ENCODE data around the gene RRP8.

RRP8 gene

DNA sequence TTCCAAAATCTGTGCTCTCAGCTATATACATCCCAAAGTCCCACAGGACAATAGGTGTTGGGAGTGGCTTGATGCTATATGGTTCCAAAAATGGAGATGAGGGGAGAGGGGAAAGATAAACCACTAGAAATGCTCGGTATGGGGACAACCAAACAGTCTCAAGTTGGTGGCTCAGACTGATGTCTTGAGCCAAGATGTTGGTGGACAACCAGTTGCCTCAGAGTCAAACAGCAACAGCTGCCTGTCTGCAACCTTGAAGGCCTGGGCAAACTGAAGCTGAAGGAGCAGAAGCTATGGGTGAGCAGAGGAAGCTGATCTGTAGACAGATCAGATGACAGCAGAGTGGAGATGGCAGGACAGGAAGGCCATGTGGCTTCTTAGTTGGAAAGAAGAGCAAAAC, 4.0 kb downstream of the RRP8 start:
- no peak for DNase-seq

DNA sequence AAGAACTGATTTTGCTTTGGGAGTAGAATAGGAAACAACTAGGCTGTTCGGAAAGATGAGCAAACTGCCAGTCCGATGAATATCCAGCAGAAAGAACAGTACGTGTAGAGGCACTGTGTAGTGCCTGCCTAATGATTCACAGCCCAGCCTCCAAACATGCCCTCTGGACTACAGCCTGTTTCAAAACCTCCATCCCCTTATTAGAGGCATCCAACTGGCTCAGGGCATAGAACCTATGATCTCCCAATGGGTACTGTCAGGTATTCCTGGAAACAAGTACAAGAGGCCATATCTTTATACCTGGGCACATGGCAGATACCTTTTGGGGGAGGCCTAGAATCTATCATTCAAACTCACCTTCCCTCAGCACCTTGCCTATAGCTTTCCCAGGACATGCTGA, 4.9 kb downstream of the RRP8 start:
- no peak for DNase-seq

DNA sequence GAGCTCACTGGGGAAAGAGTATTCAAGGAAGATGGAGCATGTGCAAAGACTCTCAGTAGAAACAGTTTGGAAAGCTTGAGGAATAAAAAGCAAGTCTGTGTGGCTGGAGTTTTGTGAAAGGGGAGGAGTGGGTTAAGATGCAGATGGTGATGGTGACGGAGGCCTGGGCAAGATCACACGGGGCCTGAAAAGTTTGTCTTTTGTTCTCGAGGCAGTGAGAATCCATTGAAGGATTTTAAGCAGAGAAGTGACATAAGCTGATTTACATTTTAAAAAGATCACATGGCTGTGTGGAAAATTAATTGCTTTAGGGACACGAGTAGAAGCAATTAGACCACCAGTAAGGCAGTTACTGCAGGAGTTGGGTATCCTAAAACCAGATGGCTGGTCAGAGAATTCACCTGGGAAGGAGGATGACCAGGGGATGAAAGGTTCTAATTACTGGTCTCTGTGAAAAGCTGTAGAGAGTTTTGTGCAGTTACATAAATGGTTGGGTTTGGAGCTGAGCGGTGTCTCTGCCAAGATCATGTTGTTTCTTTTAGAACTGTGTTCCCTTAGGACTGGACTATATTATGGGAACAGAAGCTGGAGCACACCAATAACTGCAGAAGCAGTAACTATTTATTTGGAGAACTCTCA, 7.1 kb downstream of the RRP8 start:
- no peak for DNase-seq

DNA sequence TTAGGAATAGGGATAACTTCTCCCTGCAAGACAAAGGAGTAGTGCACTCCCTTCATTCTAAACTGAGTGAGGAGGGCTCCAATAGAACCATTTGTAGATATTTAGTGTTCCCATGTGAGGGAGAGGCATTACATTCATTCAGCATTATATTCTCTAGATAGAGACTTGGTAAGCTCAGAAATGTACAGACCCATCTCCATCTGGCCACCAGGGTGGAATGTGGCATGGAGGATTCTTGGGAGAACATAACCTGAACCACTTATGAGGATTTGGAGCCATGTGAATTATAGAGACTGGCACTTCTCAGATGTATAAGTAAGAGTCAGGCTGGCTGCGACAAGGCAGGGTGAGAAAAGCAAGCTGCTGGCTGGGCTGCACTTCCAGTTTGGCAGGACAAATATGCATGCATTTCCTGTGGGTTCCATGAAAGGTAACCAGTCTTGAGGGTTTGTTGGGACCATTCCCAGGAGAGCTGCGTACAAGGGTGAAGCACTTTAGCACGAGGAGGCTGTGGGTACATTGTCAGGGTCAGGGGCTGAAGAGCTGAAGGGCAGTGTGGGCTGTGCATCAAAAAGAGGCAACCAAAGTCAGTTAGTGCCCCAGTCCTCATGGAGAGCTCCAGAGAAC, 9.2 kb downstream of the RRP8 start:
- DNase-seq, result no peak

DNA sequence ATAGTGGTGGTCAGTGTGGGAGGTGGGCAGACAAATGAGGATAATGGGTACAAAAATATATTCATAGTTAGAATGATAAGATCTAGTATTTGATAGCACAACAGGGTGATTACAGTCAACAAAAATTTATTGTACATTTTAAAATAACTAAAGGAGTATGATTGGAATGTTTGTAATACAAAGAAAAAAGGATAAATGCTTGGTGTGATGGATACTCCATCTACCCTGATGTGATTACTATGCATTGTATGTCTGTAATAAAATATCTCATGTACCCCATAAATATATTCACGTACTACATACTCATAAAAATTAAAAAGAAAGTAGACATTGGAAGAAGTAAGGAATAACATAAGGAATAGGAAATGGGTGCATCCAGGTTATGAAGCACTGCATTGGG, 15.4 kb downstream of the RRP8 start:
- DNase-seq, result no peak

DNA sequence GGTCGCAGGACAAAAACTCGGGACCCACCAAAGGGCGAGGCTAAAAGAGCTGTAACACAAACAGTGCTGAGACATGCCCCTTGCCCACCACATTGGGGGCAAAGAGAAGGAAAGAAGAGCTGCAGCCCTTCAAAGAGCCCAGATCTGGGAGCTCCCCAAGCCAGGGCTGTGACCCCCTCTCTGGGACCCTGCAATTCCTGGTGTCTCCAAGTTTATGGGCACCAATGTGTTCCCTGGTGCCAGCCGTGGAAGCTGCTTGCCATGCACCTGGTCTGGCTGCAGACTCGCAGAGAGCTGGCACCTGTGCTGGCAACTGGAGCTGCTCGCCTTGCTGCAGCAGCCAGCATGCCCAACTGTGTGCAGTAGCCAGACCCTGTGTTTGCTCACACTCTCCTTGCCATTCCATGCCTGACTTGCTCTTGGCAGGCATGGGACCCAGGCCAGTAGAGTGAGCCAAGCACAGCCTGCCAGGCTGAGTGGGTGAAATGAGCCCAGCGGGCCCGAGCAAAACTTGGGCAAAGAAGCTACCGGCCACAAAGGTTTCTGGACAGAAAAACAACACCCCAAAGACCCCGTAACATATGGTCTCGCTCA, 16.0 kb downstream of the RRP8 start:
- DNase-seq, result no peak

DNA sequence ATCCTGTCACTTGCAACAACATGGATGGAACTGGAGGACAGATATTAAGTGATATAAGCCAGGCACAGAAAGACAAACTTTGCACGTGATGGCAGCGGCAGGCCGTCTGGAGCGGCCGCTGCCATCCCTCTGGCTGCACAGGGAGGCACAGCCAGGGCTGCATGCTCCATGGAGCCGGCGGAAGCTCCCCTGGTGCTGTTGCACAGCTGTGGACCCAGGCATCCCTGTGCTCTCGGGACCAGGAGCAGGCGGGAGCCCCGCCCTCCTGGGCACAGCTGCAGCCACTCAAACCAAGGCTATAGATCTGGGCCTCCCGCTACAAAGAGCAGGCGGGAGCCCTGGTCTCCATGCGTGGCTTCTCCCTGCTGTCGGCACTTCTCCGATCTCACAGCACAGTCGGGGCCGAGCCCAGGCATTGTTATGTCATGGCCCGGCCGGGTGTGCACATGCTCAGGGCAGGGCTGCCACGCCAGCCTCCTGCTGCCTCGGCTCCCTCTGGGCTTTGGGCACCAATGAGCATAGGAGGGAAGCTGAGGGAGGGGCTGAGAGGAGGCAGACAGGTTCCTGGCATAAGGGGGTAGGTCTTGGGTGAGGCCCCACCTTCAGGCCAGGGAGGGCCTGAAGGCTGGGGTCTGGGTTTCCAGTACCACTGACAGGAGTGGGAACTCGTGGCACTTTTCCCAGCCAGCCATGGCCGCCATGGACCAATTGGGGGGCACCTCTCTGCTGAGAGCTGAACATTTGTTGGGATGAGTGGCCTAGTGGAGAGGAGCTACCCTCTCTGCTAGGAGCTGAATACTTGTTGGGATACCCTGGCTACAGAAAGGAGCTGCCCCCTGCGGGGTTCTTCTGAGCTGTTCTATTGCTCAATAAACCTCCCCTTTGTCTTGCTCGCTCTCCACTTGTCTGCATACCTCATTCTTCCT, 16.7 kb downstream of the RRP8 start:
- DNase-seq, result peak; percentile 22

DNA sequence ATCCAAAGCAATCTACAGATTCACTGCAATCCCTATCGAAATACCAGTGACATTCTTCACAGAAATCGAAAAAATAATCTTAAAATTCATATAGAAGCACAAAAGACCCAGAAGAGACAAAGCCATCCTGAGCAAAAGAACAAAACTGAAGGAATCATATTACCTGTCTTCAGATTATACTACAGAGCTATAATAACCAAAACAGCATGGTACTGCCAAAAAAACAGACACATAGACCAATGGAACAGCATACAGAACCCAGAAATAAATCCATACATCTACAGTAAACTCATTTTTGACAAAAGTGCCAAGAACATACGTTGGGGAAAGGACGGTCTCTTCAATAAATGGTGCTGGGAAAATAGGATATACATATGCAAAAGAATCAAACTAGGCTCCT, 18.9 kb downstream of the RRP8 start:
- DNase-seq, result no peak

DNA sequence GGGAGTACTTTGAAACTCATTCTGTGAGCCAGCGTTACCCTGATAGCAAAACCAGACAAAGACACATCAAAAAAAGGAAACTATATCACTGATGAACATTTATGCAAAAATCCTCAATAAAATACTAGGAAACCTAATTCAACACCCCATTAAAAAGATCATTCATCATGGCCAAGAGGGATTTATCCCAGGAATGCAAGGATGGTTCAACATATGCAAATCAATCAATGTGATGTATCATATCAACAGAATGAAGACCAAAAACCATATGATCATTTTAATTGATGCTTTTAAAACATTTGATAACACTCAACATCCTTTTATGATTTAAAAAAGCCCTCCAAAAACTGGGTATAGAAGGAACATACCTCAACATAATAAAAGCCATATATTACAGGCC, 19.8 kb downstream of the RRP8 start:
- no peak for DNase-seq

DNA sequence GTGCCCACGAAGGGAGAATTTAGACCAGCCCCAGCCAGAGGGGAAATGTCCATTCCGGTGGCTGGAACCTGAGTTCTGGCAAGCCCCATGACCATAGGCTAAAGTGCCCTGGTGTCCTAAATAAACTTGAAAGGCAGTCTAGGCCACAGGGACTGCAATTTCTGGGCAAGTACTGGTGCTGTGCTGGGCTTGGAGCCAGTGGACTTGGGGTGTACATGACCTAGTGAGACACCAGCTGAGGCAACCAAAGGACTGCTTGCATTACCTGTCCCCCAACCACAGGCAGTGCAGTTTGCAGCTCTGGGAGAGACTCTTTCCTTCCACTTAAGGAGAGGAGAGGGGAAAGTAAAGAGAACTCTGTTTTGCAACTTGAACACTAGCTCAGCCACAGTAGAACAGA, 23.7 kb downstream of the RRP8 start:
- DNase-seq, result no peak

DNA sequence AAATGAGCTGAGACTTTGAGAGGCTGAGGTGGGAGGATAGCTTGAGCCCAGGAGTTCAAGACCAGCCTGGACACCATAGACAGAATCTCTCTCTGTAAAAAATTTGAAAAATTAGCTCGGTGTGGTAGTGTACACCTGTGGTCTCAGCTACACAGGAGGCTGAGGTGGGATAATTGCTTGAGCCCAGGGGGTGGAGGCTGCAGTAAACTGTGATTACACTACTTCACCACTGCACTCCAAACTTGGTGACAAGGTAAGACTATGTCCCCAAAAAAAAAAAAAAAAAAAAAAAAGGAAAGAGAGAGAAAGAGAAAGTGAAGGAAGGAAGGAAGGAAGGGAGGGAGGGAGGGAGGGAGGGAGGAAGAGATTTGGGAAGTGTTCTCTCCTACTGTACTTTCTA, 25.3 kb downstream of the RRP8 start:
- no peak for DNase-seq

DNA sequence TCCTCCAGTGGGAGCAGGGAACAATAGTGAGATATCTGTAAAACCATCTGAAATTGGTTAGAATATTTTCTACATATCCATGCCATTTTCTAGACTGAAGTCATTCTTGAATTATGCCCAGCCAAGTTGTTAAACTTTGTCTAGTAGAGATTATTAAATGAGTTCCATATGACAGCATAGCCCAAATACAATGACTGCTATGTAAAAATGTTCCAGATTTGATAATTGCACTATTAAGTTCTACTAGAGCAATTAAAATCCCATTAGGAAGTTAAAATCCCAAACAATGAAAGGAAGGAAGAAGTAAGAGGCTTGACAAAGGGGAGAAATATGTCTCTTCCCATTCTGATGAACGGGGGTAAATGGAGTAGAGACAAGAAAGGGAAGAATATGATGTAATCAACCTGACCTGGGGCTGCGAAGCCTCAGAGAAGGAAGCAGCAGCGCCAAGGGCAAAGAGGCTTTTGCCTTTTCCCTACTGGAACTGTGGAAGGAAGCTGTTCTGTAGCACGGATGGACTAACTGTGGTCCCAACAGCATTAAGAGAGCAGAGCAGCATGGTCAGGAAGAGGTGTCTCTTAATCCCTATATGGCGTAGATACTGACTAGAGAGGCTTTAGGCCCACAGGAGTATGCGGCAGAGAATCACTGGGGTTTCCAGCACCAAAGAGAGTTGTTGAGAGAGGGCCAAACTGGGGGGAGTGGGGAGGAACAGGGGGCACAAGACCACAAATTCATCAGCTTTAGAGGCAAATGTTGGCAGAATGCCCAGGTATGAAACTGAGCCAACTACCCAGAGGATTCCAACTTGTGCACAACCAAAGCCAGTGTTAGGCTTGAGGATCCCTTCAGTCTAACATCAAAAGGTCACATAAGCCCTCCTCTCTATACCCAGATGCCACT, 26.7 kb downstream of the RRP8 start:
- no peak for DNase-seq

DNA sequence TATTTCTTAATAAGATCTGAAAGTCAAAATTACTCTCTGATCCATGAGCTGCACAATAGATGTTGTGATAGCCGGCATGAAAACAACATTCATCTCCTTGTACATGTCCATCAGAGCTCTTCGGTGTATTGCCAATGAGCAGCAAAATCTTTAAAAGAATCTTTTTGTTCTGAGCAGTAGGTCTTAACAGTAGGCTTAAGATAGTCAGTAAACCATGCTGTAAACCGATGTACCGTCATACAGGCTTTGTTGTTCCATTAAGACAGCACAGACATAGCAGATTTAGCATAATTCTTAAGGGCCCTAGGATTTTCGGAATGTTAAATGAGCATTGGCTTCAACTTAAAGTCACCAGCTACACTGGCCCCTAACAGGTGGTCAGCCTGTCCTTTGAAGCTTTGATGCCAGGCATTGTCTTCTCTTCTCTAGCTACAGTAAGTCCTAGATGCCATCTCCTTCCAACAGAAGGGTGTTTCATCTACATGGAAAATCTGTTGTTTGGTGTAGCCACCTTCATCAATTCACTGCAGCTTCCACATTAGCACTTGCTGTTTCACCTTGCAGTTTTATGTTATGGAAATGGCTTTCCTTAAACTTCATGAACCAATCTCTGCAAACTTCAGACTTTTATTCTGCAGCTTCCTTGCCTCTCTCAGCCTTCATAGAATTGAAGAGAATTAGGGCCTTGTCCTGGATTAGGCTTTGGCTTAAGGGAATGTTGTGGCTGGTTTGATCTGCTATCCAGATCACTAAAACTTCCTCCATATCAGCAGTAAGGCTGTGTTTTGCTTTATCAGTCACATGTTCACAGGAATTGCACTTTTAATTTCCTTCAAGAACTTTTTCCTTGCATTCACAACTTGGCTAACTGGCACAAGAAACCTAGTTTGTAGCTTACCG, 28.4 kb downstream of the RRP8 start:
- DNase-seq, result no peak

DNA sequence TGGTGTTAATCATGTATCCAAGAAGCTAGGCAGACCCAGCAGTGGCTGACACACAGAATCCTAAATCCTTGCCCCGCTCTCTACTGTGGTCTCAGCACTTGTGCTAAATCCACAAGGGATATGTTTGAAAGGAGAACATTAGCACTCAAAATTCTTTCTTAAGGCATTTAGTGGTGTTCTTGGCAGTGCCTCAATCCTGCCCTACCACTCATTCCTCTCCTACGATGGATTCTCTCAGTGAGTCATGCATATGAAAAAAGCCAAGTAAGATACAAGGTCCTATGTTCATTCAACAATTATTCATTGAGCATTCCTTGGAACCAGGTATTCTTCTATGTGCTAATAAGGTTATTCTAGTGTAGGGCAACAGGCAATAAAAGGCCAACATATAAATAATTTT, 31.2 kb downstream of the RRP8 start:
- DNase-seq, result no peak

DNA sequence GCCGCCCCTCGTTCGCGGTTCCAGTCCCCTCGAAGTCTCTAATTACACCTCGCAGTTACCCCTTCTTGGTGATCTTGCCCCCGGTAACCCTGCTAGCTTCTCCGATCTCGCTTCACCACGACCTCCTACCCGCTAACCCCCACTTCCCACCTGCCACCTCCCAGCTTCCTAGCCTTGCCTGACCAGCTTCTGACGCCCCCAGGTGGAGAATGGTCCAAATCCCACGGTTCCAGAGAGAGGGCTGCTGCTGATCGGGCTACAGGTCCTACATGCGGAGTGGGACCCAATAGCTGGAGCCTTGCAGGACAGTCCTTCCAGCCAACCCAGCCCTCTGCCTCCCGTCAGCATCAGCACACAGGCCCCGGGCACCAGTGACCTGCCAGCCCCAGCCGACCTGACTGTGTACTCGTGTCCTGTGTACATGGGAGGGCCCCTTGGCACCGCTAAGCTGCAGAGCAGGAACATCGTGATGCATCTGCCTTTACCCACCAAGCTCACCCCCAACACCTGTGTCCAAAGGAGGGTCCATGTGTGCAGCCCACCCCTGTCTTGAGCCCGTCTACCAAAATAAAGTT, 31.9 kb downstream of the RRP8 start:
- DNase-seq, result no peak

DNA sequence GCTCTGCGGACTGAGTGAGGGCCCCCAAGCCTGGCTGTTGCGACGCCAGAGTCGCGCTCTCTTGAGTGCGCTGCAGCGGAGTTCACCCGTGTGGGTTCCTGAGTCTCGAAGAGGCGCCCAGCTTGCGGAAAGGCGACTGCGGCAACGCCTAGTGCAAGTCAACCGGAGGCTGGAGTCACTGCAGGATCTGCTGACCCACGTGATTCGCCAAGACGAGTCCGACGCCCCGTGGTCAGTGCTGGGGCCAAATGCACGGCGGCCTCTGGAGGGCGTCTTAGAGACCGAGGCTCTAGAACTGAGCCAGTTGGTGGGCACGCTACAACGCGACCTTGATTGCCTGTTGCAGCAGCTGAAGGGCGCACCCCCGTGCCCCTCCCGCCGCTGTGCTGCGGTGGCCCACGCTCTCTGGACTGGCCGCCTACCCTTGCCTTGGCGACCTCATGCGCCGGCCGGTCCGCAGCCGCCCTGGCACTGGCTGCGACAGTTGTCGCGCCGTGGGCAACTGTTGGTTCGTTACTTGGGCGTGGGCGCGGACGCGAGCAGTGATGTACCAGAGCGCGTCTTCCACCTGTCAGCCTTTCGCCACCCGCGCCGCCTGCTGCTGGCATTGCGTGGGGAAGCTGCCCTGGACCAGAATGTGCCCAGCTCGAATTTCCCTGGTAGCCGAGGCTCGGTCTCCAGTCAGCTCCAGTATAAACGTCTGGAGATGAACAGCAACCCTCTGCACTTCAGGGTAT, 32.6 kb downstream of the RRP8 start:
- DNase-seq, result peak; percentile 59

DNA sequence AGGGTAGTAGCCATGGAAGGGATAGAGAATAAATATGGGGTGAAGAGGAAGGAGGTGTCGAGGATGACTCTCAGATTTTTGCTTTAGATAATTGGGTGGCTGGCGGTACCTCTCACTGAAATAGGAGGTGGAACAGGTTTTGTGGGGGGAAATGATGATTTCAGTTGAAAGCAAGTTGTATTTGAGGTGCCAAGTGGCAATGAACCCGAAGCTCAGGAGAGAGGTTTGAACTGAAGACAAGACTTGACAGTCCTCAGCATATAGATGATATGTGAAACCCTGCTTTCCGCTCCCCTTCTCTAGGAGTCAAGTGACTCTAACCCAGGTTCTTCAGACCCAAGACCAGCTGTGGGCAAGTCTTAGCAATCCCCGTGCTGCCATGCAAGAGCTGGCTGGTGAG, 33.7 kb downstream of the RRP8 start:
- no peak for DNase-seq

DNA sequence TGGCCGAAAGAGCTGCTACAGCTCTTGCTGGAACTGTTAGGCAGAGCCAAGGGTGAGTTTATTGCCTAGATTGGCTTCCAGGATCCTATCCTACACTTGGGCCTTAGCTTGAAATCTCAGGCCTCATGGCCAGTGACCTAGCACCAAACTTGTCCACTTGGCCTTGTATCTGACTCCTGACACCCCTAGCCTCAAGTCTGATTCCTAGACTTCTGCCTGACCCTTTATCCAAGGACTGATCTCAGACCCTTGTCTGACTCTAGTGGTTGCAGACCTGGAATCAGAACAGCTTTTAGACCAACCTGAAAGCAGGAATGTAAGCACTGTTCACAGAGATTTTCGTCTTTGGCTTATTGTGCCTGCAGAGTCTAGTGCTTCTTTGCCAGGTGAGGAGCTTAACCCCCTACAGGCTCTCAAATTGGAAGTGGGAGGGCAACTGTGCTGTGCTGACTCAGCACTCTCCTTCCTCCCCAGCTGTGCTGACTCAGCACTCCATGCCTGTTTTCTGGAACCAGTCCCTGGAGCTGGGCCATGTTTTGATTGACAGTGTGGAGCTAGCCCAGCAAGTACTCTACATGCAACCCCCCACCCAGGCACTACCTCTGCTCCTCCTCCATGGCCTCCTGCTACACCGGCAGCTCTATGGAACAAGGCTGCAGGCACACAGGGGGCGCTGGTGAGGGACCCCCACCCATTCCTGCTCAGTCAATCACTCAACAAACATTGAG, 35.1 kb downstream of the RRP8 start:
- DNase-seq, result peak; percentile 9

DNA sequence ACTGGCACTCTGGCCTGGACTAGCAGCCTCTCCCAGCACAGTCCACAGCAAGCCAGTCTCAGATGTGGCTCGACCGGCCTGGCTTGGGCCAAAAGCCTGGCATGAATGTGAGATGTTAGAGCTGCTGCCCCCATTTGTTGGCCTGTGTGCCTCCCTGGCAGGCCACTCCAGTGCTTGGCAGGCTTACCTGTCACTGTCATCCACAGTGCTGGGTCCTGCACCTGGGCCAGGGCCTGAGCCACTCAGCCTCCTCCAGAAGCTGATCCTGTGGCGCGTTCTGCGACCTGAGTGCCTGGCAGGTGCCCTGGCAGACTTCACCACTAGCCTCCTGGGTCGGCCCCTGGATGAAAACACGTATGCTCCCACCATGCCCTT, 36.1 kb downstream of the RRP8 start:
- no peak for DNase-seq

All from retina (tissue), 1 donor.